HTR-8/SVneo (cell line): Measurements from ENCODE around the gene ZDHHC20.

Source experiments
- DNase-seq: peaks from one replicate; pipeline ENCODE4 v3.0.0; 2011; ENCODE audit warnings: low spot score, mixed read lengths; ENCODE audit not compliant: insufficient read length
- FAIRE-seq: peaks from 2 replicates; lab custom pipeline; 2011; peaks lifted over from hg19 to GRCh38; lab: Jason Lieb, UNC

Gene ZDHHC20

DNA sequence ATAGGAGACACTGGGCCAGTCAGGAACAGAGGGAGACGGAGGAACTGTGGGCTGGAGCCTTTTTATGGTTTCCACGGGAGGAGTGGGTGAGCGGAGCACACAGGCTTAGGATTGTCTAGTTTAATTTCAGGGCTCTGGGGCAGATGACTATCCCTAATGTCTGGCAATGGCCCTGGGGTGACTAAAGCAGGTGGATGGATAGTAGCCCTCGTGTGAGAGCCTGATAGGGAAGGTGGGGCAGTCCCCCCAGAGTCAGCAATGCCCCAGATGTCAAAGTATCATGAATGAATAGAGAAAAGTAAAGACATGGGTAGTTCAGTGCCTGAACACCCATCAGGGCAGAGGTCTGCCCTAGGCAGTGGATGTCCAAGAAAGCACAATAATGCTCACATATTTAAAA lies 94.2 kb downstream of the ZDHHC20 start:
- DNase-seq, result no peak
- no peak for FAIRE-seq

DNA sequence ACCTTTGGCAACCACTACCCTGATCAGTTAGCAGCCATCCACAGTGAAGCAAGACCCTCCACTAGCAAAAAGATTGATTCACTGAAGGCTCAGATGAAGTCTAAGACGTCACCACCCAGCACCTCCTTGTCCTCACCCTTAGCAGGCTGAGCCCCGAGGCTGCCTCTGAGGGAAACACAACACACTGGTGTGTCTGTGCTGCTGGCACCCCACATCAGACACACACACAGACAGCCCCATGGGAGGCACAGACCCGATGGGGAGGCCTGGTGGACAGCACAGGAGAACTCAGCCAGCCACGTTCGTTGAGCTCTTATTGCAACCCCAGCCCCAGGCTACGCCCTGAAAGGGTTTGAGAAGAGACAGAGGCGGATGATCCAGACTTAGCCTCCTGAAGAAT lies 94.7 kb downstream of the ZDHHC20 start:
- FAIRE-seq (no peak), DNase-seq (no peak)

DNA sequence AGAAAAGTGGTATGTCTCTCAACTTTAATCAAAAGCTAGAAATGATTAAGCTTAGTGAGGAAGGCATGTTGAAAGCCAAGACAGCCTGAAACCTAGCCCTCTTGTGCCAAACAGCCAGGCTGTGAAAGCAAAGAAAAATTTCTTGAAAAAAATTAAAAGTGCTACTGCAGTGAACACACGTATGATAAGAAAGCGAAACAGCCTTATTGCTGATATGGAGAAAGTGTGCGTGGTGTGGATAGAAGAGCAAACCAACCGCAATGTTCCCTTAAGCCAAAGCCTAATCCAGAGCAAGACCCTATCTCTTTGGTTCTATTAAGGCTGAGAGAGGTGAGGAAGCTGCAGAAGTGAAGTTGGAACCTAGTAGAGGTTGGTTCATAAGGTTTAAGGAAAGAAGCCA lies 96.4 kb downstream of the ZDHHC20 start:
- DNase-seq (no peak), FAIRE-seq (no peak)

DNA sequence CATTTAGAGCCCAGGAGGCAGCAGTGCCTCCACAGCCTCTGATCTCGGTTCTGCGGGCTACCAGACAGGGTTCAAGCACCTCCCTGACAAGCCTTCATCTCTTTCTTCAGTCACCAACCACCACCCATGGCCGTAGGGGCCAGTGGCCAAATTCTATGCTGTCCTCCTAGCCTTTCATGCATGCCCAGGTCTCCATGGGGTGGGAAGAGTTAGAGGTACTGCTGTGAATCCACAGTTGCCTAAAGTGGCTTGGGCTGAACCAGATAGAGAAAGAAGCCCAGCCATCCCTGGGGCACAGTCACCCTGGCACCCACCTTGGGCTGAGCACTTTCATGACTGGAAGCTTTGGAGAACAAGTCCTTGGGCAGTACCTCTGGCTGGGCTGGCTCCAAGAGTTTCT lies 97.4 kb downstream of the ZDHHC20 start:
- no peak for DNase-seq
- no peak for FAIRE-seq

DNA sequence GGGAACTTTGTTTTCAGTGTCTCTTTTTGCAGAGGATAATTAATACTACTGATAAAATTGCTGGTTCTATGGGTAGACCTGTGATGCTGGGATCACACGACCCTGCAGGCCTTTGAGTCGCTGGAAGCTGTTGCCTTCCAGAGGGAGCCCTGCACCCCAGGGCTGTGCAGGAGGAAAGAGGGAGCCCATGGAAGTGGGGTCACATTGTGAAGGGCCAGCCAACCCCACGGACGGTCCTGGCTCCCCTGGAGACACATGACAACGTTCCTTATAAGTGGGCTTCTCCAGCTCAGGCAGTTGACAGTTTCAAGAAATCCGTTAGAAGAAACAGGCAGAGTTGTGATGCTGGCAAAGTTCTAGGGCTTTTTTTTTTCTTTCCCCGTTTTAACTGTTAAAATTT lies 98.0 kb downstream of the ZDHHC20 start:
- FAIRE-seq (no peak), DNase-seq (no peak)

DNA sequence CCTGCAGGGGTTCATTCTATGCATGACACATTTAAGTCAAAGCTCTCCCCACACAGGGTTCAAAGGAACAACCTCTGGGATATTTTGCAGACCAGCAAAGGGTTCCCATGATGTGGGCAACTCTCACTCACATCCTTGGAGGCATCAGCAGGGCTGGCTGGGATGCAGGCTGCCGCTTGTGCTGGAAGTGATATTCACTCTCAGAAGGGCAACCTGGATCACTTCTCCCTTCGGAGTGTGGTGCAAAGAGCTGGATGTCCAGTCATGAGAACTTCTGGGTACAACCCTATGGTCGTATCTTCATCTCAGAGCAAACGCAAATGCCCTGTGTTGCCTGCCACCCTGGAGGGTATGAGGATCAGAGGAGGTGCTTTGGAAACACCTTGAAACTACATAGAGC lies 98.6 kb downstream of the ZDHHC20 start:
- FAIRE-seq, result no peak
- DNase-seq, result no peak

DNA sequence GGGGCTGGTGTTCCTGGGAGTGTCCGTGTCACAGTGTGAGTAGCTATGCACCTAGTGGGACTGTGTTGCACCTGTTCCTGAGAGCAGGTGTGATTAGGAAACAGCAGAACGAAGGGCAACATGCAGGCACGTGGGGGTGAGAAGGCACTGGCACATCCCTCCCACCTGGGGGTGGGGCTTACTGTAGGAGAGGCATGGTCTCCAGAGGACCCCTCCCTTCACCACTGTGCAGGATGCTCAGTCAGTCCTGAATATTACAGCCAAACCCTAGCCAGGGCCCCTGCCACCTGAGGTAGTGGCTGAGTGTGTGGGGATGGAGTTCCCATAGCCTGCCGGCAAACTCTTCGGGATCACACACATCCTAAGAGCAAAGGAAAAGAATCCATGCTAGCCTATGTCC lies 99.2 kb downstream of the ZDHHC20 start:
- DNase-seq (no peak), FAIRE-seq (no peak)

DNA sequence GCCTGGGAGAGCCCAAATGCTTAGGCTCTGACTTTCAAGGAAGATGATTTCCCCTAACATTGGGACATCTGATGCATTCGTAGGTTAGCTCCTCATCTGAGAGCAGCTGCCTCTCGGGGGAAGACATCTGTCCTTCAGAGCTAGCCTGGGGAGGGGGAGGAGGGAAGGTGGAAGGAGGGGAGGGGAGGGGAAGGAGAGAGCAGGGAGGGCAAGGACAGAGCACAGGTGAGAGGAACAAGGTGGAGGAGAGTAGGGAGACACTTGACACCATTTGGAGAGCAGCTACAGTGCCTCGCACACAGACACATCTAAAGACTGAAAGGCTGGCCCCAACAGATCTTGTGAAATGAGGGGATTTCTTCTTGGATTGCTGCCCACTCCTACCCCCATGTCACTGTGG lies 103.8 kb downstream of the ZDHHC20 start:
- FAIRE-seq, result no peak
- no peak for DNase-seq

DNA sequence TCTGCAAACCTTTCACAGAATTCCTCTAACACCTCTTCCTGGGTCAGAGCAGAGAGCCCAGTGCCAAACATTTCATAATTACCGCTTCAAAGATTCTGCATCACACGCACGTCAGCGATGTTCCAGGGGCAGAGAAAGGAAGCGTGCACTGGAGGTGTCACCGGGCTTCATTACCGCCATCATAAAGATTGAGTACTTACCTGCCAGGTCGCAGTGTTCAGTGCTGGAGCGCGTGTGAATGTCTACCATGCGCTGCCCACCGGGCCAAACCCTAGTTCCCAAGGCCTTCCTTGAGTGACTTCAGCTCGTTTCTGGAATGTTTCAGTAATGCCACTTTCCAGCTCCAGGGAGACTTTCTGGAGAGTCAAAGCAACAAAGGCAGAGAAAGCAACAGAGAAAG lies 104.4 kb downstream of the ZDHHC20 start:
- no peak for FAIRE-seq

DNA sequence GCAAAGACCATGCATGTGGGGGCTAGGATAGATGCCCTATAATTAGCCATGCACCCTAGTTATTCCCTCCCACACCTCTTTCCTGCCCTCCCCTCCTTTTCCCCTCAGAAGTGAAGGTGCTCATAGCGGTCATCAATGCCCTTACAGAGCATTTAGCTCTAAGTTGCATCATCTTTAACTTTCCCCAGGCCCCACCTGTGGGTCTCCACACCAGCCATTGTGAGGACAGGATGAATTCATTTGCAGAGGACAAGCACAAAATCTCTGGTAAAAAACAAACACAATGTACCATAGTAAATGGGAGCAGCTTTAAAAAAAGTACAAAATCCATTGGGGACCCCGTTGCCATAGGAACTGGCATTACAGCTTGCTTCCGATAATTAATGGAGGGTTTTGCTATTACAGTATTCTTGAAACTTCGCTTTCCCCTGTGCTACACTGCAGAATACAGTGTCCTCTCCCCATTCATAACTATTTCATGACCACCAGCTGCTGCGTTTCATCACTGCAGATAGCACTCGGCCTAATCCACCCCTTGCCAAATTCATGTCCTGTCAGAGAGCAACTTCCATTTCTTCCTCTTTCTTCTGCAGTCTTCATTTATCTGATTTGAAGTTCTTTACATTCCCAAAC lies 110.5 kb downstream of the ZDHHC20 start:
- DNase-seq, result no peak
- FAIRE-seq, result no peak

More for the DNA sequence above, 104.4 kb downstream of the ZDHHC20 start:
- DNase-seq, result no peak

DNA sequence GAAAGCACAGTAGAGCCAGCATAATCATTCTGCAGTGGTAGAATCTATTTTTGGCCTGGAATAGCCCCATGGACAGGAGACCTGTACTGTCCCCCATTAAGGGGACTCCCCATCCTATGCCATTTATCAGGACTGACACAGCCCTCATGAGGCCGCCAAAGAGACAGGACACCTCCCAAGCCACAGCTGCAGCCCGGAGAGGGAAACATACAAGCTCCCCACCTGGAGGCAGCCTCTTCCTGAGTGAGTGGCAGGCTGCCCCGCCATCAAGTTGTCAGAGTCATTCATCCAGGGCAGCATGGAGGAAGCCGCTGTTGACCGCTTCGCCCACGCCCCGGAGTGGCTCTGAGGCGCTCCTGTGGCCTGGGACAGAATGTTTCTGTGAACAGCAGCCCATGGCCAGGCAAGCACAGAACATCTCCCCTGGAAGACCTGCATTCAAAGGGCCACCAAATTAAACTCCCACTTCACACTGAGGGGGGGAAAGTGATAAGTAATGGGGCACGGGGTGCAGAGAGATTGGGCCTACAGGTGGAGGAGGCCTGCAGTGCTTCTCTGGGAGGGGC lies 111.3 kb downstream of the ZDHHC20 start:
- no peak for FAIRE-seq

DNA sequence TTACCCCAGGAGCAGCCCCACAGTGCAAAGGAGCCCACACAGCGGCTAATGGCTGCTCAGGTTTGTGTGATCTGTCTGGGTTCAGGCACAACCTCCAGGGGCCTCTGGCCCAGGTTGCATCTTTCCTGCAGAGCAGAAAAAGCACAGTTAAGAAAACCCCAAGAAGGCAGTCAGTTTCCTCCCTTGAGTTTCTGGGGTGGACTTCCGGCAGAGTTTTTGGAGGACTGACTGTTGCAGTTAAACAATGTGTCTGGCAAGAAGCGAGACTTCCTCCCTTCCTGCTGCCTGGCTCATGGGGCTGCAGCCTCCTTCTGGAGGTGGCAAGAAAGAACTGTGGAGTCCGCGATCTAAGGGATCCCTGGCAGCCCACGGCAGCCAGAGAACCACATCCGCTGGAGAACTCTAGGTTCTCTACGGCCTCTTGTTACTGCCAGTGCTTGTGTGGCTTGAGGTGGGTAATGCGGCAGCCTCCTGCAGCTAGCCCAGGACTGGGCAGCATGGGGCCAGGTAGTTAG lies 114.4 kb downstream of the ZDHHC20 start:
- DNase-seq, result no peak
- FAIRE-seq, result no peak

More for the DNA sequence above, 111.3 kb downstream of the ZDHHC20 start:
- DNase-seq, result no peak

DNA sequence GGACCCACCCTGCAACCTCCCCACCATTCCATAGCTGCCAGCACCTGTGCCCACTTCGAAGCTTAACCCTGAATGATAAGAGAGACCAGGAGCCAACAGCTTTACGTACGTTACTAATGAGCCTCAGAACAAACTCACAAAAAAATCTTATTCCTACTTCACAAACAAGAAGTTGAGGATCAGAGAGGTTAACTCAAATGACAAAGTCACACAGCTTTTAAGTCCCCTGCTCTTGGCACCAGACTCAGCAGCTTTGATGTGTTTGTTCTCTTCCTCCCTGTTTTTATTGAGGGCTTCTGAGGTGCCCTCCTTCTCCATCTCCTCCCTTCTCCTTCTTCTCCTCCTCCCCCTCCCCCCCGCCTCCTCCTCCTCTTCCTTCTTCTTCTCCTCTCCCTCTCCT lies 115.4 kb downstream of the ZDHHC20 start:
- no peak for FAIRE-seq
- DNase-seq, result no peak

DNA sequence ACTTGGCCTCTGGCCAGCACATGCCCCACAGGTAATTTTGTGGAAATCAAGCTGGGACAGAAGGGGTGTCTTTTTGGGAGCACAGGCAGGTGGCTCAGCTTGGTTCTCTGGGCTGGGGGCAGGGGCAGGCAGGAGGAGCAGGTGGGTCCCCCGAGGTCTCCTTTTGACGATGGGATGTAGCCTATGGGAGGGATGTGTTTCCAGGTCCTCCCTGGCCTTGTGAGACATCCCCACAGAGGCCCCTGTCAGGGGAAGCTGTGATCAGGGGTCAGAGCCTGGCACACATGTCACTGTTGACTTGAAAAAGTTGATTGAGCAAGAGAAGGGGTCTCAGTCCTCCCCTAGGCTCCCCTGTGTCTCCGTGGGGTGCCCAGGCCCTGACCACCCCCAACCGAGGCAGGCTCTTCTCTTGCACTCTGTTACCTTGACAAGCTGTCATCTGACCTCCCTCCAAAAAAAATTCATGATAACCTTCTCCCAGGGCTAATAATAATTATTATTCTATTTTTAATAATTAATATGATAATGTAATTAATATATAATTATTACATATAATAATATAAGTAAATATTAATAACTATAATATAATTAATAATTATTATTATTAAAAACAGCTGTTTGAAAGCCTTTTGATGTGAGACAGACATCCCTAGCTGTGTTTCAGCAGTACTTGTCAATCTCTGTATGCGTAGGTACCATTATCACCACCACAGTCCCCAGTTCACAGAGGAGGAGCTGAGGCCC lies 116.2 kb downstream of the ZDHHC20 start:
- no peak for DNase-seq
- FAIRE-seq, result no peak

DNA sequence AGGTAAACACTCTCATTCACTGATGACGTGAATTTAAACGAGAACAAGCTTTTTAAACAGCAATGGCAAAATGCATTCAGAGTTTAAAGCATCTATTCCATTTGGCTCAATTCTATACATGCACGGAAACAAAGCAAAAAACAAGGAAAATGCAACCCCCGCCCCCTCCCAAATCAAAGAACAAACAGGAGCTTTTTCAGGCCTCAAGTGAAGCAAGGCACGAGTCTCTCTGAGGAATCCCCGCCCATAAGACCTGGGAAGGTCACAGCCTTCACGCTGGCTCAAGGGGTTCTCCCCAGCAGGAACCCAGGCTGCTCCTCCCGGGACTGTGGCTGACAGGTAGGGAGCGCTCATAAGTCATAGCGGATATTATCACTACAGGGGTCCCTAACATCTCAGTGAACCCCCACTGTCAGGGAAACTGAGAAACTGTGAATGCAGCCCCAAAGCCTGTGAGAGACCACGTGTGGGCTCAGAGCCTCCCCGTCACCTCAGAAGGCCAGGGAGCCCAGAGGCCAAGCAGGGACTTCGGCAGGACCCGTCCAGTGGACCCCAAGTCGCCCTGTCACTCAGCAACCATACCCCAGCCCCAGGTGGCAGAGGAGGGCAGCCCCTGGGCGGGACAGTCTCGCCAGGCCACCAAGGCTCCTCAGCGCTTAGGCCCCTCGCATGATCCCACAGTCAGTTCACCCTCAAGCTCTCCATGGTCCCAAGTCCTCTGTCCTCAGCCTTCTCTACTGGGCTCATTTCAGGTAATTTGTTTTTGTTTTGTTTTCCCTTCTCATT lies 117.3 kb downstream of the ZDHHC20 start:
- DNase-seq, result no peak
- no peak for FAIRE-seq

DNA sequence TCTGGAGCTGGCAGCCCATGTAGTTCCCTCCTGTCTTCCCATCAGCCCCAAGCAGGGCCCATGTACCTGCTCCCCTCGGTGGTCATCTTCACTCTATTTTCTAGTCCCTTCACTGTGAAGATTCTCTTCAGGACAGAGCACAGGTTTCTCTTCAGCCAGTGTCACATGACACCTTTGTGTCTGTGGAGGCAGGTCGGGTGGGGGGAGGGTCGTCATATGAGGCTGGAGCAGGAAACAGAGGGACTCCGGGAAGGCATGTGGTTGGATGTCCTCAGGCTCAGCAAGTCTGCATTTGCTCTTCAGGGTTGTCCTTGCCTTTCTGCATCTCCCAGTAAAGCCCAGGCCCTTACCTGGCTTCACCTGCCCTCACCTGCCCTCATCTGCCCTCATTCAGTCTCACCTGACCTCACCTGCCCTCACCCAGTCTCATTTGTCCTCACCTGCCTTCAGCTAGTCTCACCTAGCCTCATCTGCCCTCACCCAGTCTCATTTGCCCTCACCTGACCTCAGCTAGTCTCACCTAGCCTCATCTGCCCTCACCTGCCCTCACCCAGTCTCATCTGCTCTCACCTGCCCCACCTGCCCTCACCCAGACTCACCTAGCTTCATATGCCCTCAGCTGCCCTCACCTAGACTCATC lies 120.3 kb downstream of the ZDHHC20 start:
- DNase-seq (no peak), FAIRE-seq (no peak)

DNA sequence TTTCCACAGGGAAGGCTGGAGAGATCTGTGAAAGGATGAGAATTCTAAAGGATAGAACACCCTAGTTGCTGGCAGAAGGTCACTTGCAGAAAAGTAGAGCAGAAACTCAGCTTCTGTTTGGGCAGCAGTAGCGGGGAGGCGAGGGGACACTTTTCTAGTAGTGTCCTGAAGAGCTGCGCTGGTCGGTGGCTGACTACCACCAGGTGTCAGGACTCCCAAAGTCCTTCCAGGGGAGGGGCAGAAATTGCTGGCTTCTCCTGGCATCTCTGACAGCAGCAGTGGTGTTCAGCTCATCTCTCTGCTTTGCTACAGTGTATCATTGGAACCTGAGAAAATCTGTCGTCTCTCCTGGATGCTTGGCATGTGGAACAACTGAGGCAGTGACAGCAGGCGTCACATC lies 120.9 kb downstream of the ZDHHC20 start:
- FAIRE-seq, result no peak
- no peak for DNase-seq

DNA sequence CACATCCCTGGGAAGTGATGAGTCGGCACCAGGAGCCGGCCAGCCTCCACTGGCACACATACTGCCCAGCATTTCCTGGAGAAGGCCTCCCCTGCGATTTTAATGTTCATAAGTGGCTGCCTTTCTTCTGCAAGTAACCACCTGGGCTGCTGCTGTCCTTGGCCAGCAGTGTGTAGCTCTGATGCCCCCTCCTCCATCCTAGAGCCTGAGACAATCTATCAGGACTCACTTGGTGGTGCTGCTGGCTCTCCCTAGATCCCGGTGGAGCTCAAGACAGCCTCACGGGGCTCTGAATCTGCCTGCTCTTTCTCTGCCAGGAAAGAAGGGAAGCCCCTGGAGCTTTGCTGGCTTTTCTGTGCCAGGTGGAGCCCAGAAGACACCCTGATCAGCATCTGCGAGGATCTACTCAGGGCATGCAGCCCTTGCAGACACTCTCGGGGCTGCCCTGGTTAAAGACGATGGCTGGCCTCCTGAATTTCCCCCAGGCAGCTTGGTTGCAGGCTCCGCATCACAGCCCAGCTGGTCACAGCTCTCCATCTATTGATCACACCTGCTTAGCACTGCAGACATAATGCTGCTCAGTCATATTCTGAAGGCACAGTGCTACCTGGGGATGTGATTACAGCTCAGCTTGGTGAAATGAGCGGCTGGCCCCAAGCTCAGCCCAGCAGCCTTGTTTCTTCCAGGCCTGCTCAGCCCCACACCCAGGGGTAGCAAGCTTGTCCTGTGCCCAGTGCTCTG lies 122.3 kb downstream of the ZDHHC20 start:
- DNase-seq (no peak), FAIRE-seq (no peak)

DNA sequence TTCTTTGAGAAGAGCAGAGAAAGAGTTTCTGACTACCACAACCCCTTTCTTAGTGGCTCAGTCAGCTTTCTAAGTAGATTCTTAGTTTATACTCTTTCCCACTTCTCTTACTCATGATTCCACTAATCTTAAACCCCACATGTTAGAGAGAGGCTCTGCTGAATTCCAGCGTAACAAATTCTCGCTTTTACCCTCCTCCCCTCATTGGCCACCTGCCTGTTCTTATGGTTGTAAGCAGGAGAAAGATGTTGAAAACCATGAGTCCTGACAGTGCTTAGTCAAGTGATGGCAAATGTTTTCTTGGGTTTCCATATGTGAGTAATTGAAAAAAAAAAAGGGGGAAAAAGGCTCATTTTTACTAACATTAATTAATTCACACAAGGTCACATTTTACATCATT lies 125.9 kb downstream of the ZDHHC20 start:
- no peak for FAIRE-seq
- no peak for DNase-seq
